Stimulated activated CD4-positive, alpha-beta T cell treated with anti-CD3 and anti-CD28 coated beads, TNF-alpha, amount 100 ng/mL, for 24 hours (primary cell): Measurements from ENCODE around the gene MYPN.
"Not testable (repeated sequence)": the region's sequence is repeated elsewhere in the genome, so short reads cannot be mapped to it uniquely, and the experiment has no call there.

Experiments used
- DNase-seq, 3 experiments: peaks; one replicate each; pipeline ENCODE4 v3.0.0-alpha.2; 2020; ENCODE audit warnings: low read depth in 3 of 3

MYPN gene

DNA sequence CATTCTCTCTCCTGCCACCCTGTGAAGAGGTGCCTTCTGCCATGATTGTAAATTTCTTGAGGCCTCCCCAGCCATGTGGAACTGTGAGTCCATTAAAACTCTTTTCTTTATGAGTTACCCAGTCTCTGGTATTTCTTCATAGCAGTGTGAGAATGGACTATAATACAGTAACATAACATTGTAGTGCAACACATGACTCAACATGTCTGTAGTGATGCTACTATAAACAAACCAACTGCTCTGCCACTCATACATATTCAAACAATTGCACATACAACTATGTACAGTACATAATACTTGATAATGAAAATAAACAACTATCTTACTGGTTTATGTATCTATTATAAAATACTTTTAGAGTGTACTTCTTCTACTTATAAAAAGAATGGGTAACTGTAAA lies 115.5 kb downstream of the MYPN start:
- DNase-seq = no peak

DNA sequence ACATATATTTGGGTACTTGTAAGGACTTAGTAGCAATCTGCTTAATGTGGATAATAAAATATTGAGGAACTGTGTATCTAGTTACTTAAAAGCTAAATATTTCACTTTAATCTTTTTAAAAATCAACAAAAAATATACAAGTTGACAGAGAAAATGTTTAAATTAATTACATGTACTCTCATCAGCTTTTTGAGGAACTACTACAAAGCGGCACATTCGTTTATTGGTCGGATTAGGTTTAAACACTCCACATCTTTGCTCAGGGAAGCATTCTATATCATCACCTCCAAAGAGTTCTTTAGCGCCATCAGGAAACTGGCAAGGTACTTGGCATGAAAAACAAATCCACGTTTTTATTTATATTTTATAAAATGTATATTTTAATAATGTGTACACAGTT lies 121.0 kb downstream of the MYPN start:
- DNase-seq = no peak

GRCh38 chr10:68231106-68231816 lies 122.0 kb downstream of the MYPN start:
- peak in 2 of 3 experiments; percentile 6 to 41 for DNase-seq

DNA sequence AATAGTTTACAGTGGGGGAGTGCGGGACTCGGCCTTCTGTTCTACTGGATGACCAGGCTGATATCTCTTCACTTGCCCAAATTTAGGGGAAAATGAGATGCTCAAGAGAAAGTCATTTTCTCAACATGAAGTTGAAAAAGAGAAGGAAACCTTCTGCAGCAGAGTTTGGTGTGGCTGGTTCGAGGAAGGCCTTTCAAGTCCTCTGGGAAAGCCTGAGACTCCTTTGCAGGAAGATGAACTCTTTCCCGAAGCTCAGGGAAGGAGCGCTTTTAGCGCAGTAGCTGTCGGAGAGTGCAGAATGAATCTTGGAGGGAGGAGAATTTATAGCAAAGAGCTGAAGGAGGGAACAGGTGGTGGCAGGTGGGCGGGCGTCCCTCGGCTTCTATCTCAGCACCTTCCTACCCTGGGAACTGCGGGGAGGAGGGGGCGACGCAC lies 122.5 kb downstream of the MYPN start, which contains the start of gene ATOH7:
Gene ATOH7 (minus strand): TSS at position 297 of the 435 bp plus-strand sequence. CDS start 436 bp downstream, outside the sequence.
- DNase-seq = no peak

DNA sequence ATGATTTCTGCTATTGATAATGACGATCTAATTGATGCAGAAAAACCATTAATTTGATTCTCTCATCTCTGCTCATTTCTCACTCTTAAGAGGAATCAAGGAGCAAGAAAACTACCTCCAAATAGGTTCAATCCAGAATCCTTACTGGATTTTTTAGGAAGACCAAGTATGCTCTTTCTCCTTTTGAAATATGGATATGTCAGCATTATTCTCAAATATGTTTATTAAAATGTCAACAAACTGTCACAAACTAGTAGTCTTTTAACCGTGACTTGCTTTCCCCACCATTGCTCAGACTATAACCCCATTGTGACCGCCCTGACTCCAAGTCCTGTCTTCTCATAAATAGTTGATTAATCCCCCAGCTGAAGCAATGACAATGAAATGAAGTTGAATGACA lies 123.8 kb downstream of the MYPN start:
- no peak for DNase-seq

GRCh38 chr10:68235111-68235510 lies 125.8 kb downstream of the MYPN start:
- DNase-seq = no peak

DNA sequence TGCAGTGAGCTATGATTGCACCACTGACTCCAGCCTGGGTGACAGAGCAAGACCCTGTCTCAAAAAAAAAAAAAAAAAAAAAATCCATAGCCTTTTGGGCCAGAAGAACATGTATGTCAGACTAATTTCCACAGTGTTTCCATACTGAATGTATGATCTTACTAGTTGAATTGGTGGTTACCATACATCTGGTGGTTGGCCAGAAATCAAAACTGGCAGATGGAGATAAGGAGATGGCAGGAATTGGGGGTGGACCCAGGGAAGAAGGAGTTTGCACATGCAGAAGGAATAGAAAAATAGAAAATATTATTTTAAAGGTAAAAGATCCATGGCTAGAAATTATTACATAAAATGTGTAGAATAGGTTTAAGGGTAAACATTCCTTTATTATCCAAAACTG lies 126.3 kb downstream of the MYPN start:
- DNase-seq = no peak

- DNase-seq = no peak
Observed at GRCh38 chr10:68237173-68237572, 127.9 kb downstream of the MYPN start.

GRCh38 chr10:68238371-68238770 lies 129.1 kb downstream of the MYPN start:
- no peak for DNase-seq

GRCh38 chr10:68239069-68239468 lies 129.8 kb downstream of the MYPN start:
- DNase-seq = no peak

- no peak for DNase-seq
Observed at GRCh38 chr10:68239596-68240150, 130.4 kb downstream of the MYPN start.

GRCh38 chr10:68242051-68242450 lies 132.8 kb downstream of the MYPN start:
- DNase-seq = no peak

DNA sequence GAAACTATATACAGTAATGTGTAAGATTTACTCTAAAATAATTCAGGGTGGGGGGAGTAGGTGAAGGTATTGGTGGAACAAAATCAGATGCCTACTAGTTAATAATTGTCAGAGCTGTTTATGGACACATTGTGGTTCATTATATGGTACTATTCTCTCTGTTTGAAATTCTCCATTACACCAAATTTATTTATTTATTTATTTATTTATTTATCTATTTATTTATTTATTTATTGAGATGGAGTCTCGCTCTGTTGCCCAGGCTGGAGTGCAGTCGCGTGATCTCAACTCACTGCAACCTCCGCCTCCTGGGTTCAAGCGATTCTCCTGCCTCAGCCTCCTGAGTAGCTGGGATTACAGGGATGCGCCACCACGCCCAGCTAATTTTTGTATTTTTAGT lies 137.1 kb downstream of the MYPN start:
- not testable (repeated sequence) for DNase-seq

DNA sequence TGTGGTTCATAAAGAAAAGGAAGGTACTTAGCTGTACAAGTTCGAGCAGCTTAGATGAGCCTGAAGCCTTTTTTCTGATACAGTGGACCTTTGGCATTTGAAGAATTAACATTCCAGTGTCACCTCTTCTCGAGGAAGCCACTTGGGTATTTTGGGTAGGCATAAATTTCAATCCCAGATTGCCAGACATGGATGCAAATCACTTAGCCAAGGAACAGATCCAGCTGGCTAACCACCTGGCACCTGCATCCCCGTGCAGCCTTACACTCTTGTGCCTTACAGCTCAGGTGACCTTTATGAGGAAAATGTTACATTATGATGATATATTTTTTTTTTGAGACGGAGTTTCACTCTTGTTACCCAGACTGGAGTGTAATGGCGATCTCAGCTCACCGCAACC lies 138.6 kb downstream of the MYPN start:
- DNase-seq = no peak

- no peak for DNase-seq
Observed at GRCh38 chr10:68249297-68249696, 140.0 kb downstream of the MYPN start.

DNA sequence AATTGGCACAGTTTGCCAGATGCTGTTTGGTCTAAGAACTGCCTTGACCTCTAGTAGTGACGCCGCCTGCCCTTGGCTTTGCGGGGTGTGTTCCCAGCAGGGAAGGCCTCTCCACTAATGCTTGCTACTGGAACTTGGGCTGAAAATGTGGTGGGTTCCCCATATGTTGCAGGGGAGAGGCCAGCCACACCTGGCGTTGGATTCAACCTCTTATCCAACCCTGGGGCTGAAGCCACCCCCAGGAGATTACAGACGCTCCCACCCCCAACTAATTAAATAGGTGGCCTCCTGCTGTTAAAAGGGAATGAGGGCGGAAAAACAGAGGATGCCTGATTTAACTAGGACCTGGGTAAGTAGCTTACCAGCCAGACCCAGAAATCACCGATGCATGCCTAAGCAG lies 141.9 kb downstream of the MYPN start:
- no peak for DNase-seq

- no peak for DNase-seq
Observed at GRCh38 chr10:68251625-68252495, 142.6 kb downstream of the MYPN start.

DNA sequence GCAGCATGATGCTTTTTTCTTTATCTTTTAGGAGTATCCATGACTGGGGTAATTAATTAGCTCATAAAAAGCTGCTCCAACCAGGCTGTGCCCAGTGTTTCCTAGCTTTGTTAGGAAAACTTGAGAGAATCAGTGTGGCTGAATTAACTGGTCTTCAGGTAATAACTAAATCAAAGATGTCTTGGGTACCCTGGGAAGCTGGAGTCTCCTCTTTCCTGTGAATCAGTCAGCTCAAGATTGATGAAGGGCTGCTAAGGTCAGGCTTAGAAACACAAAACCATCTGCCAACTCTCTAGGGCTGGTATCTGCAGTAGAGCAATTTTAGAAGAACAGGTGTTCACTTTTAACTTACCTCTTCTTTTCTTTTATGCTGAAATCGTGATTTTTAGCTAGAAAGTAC lies 144.1 kb downstream of the MYPN start:
- no peak for DNase-seq

DNA sequence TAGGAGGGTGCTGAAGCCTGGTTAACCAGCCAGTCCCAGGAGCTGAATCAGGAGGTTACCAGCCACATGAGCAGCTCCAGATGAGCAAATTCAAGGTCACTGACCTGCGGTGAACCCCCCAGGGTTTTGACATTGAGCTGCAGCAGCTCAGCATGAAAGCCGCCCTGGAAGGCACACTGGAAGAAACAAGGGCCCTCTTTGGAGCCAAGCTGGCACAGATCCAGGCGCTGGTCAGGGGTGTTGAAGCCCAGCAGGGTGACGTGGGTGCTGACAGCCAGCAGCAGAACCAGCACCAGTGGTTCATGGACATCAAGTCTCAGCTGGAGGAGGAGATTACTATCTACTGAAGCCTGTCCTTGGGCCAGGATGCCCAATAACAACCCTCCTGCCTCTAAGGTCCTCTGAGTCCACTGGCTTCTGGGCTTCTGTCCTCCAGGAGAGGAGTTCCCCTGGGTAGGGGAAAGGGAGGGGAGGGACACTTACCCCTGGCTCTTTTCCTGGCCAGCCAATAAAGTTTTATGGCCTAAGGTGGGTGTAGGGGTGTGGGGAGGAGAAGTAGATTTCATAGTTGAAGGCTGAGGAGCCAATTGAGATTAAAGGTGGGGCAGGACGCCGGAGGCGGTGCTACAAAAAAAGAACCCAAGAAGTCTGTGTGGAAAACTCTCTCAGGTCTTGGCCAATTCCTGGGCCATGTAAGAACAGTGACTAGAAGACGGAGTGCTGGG lies 152.0 kb downstream of the MYPN start:
- no peak for DNase-seq
